ENCODE measurements around the gene HDAC5.

- TF ChIP-seq CTCF (IDR thresholded peaks at IDR 0.05; ENCODE audit: control extremely low read depth in 1 of 3, insufficient read depth in 1 of 3, low read depth in 1 of 3, low read length in 3 of 3) (no peak), JUN (IDR thresholded peaks at IDR 0.05; ENCODE audit: low read depth, low read length) (no peak), CBX5 (IDR thresholded peaks at IDR 0.05; ENCODE audit: low read depth, low read length) (no peak), TEAD4 (IDR thresholded peaks at IDR 0.05; ENCODE audit: low read depth, low read length) (no peak), MAX (IDR thresholded peaks at IDR 0.05) (no peak), CHD2 (IDR thresholded peaks at IDR 0.05; ENCODE audit: low read length) (no peak), CREB1 (IDR thresholded peaks at IDR 0.05) (no peak)
Measured at GRCh38 chr17:44112284-44113280, 10.9 kb downstream of the HDAC5 start.

Measured in H1 (cell line).